ENCODE measurements around the gene SLC35D1. TPM values are rescaled to one million over a fixed set of nuclear protein-coding genes. Genes with fewer than 3 reads are reported as not detected.

Gene SLC35D1
- total and polyA plus RNA-seq, 2 of the 8 experiments (the other 6 are each of a cell fraction or from before 2014, with no cell fraction given) = 1.2 to 2.7 TPM

GRCh38 chr1:67031121-67031858 is 22.7 kb downstream of the SLC35D1 start:
- Histone ChIP-seq H2BK5ac (ENCODE audit: low read depth, low read length) (no peak overlapping the region), H3K23me2 (ENCODE audit: low read depth, low read length) (no peaks in the 10 kb centered on the region), H2AFZ (ENCODE audit: low read length) (no peak overlapping the region), H3K4ac (replicated peaks; ENCODE audit: insufficient read length, low read depth, low read length) (no peak overlapping the region), H4K5ac (ENCODE audit: insufficient read length, low read depth, low read length) (no peak overlapping the region), H2BK15ac (ENCODE audit: low read length) (no peak overlapping the region), H3K18ac (ENCODE audit: extremely low read depth, low read length) (no peak overlapping the region), H2AK5ac (ENCODE audit: low read depth, low read length) (no peak overlapping the region), H2BK20ac (ENCODE audit: low read length) (no peak overlapping the region), H3K23ac (ENCODE audit: insufficient read length) (no peak overlapping the region), H3K9me3 (ENCODE audit: insufficient read depth in 2 of 2, low read depth in 1 of 2, low read length in 1 of 2) (no peaks in the 10 kb centered on the region), H2BK12ac (ENCODE audit: low read depth, low read length) (no peak overlapping the region), H3K9ac (replicated peaks in 1 of 4; ENCODE audit: extremely low read depth in 1 of 4, low read depth in 3 of 4, low read length in 3 of 4) (no peak overlapping the region), H3K4me1 (replicated peaks in 1 of 4; ENCODE audit: control insufficient read depth in 3 of 4, insufficient read depth in 4 of 4, low read length in 3 of 4) (no peaks in the 10 kb centered on the region), H4K20me1 (replicated peaks in 1 of 2; ENCODE audit: control insufficient read depth in 1 of 2, insufficient read depth in 2 of 2, low read length in 2 of 2) (no peaks in the 10 kb centered on the region), H2BK120ac (replicated peaks; ENCODE audit: low read depth, low read length) (no peak overlapping the region), H3K79me1 (ENCODE audit: low read depth, low read length) (no peaks in the 10 kb centered on the region), H4K8ac (ENCODE audit: extremely low read depth, insufficient read depth, low read length) (no peak overlapping the region), H3K79me2 (ENCODE audit: control insufficient read depth in 1 of 2, insufficient read depth in 2 of 2, low read length in 2 of 2) (no peaks in the 10 kb centered on the region), H3K4me2 (ENCODE audit: insufficient read depth in 1 of 2, low read depth in 2 of 2, low read length in 2 of 2) (no peak overlapping the region), H3K27ac (ENCODE audit: low read depth, low read length) (no peak overlapping the region), H3K14ac (ENCODE audit: insufficient read length) (no peak overlapping the region), H3K4me3 (ENCODE audit: extremely low read depth in 1 of 4, insufficient read depth in 2 of 4, low read depth in 3 of 4, low read length in 4 of 4) (no peak overlapping the region), H3K27me3 (replicated peaks in 1 of 4; ENCODE audit: control insufficient read depth in 3 of 4, extremely low read depth in 1 of 4, insufficient read depth in 3 of 4, low read length in 3 of 4) (no peaks in the 10 kb centered on the region), H3K36me3 (ENCODE audit: control insufficient read depth in 2 of 4, insufficient read depth in 4 of 4, low read length in 3 of 4) (no peaks in the 10 kb centered on the region; a peak in 1 of 8 replicates), H4K91ac (replicated peaks; ENCODE audit: insufficient read length, low read length) (no peak overlapping the region), H3K56ac (replicated peaks; ENCODE audit: insufficient read length, low read depth, low read length) (no peak overlapping the region)
- ChIA-PET CTCF (ENCODE audit: partially characterized antibody) (interaction anchor here (2.2 kb wide), 1 partner anchor 118 kb away, joined by 6 read pairs; no protein-coding TSS in a partner anchor), POLR2A (ENCODE audit: partially characterized antibody) (no interaction called here)
- DNase-seq (ENCODE audit: low read depth in 1 of 2, low spot score in 2 of 2) (no peak), FAIRE-seq (no peak)
- 94% methylated on average over 5 of the region's 5 CpGs; no CpG with 5 or more reads in 1 of the 2 experiments for WGBS, 2 experiments (ENCODE audit: extremely low coverage in 1 of 2, insufficient coverage in 1 of 2, insufficient read length in 1 of 2, insufficient replicate concordance in 2 of 2, low coverage in 1 of 2, low lambda C conversion rate in 2 of 2, missing lambda C conversion rate in 1 of 2)
- TF ChIP-seq TAF7 (optimal IDR thresholded peaks at IDR 0.05; ENCODE audit: borderline replicate concordance, low read depth, low read length) = no peak
- no peak for TF ChIP-seq EZH2 (IDR thresholded peaks at IDR 0.05; ENCODE audit: low read depth, low read length, severe bottlenecking)
- TF ChIP-seq MAX (IDR thresholded peaks at IDR 0.05) = no peak
